SK-N-SH (cell line): ENCODE measurements around the gene TTC31.

ENCODE experiments used
- EZH2phosphoT487 ChIP-seq: fragments of 200-600 bp; sonication (generic); IDR thresholded peaks from 2 replicates; pipeline ENCODE4 v1.6.1; 2017; ENCODE audit warnings: low read depth, mixed run types, mild to moderate bottlenecking, antibody characterized with exemption, moderate library complexity, borderline replicate concordance
- MXI1 ChIP-seq: IDR thresholded peaks from 2 replicates; pipeline ENCODE4 v1.6.1; 2012; ENCODE audit warnings: mild to moderate bottlenecking, low read depth, low read length, improper control_type of control experiment
- NFIC ChIP-seq: IDR thresholded peaks from 2 replicates; pipeline ENCODE4 v1.4.0; 2012; ENCODE audit warnings: borderline replicate concordance
- POLR2AphosphoS5 ChIP-seq: IDR thresholded peaks from 2 replicates; pipeline ENCODE4 v1.6.1; 2012; ENCODE audit warnings: low read depth, low read length
- RAD21 ChIP-seq: IDR thresholded peaks from 2 replicates; pipeline ENCODE4 v1.6.1; 2012; ENCODE audit warnings: mild to moderate bottlenecking, low read length
- REST ChIP-seq: IDR thresholded peaks from 2 replicates; pipeline ENCODE4 v1.6.1; 2012; ENCODE audit warnings: mild to moderate bottlenecking, low read depth, low read length, moderate library complexity
- SIN3A ChIP-seq: IDR thresholded peaks from 2 replicates; pipeline ENCODE4 v1.6.1; 2012; ENCODE audit warnings: low read depth, mild to moderate bottlenecking, low read length, moderate library complexity, borderline replicate concordance
- TEAD4 ChIP-seq: IDR thresholded peaks from 2 replicates; pipeline ENCODE4 v1.4.0; 2012; ENCODE audit warnings: mild to moderate bottlenecking, borderline replicate concordance; ENCODE audit not compliant: insufficient read depth
- USF2 ChIP-seq: fragments of 150-350 bp; IDR thresholded peaks from 2 replicates; pipeline ENCODE4 v1.6.1; 2017; ENCODE audit warnings: antibody characterized with exemption, low read length, low read depth, borderline replicate concordance
- TF ChIP-seq, protein P1 (sequence below): fragments of 200-600 bp; sonication (generic); IDR thresholded peaks from 2 replicates; pipeline ENCODE4 v1.6.1; 2017; ENCODE audit warnings: antibody characterized with exemption, mild to moderate bottlenecking, moderate library complexity
- TF ChIP-seq, protein P2 (sequence below): IDR thresholded peaks from 2 replicates; pipeline ENCODE4 v1.4.0; 2012; ENCODE audit warnings: low read depth, borderline replicate concordance

- TF ChIP-seq MXI1 (no peak), POLR2AphosphoS5 (no peak), REST (peak; percentile 59; the same call in 1 of the 2 replicates), NFIC (no peak), USF2 (no peak), SIN3A (no peak), RAD21 (no peak), EZH2phosphoT487 (no peak), TEAD4 (no peak)
- TF ChIP-seq, protein P1, sequence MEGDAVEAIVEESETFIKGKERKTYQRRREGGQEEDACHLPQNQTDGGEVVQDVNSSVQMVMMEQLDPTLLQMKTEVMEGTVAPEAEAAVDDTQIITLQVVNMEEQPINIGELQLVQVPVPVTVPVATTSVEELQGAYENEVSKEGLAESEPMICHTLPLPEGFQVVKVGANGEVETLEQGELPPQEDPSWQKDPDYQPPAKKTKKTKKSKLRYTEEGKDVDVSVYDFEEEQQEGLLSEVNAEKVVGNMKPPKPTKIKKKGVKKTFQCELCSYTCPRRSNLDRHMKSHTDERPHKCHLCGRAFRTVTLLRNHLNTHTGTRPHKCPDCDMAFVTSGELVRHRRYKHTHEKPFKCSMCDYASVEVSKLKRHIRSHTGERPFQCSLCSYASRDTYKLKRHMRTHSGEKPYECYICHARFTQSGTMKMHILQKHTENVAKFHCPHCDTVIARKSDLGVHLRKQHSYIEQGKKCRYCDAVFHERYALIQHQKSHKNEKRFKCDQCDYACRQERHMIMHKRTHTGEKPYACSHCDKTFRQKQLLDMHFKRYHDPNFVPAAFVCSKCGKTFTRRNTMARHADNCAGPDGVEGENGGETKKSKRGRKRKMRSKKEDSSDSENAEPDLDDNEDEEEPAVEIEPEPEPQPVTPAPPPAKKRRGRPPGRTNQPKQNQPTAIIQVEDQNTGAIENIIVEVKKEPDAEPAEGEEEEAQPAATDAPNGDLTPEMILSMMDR: no peak
- TF ChIP-seq, protein P2, sequence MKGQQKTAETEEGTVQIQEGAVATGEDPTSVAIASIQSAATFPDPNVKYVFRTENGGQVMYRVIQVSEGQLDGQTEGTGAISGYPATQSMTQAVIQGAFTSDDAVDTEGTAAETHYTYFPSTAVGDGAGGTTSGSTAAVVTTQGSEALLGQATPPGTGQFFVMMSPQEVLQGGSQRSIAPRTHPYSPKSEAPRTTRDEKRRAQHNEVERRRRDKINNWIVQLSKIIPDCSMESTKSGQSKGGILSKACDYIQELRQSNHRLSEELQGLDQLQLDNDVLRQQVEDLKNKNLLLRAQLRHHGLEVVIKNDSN: no peak
Observed at GRCh38 chr2:74501335-74502071, 18.6 kb downstream of the TTC31 start.
